Activated CD8-positive, alpha-beta memory T cell treated with anti-CD3 and anti-CD28 coated beads for 24 hours (primary cell): ENCODE results near the gene RND3.
A peak's percentile ranks its signal among the peaks of the same experiment; 100 is the strongest.

Experiments
- DNase-seq: peaks from one replicate; pipeline ENCODE4 v3.0.0-alpha.2; 2020

Gene RND3

DNA sequence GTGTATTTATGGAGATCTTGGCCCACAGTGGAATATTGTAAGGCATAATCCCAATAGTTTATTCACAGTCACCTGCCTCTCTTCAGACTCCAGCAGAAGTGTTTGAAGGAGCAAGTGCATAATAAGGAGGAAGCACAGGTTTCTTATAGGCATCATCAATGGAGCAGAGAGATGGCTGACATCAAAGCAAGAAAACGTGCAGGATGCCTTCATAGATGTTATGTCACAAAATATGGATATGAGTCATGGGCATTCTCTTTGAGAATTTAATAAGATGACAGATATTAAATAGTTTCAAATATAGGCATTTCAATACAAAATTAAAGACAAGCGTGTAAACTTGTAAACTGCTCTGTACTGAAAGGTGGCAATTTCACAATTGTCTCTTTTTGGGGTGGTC lies 4.0 kb upstream of the RND3 start:
- DNase-seq, result no peak

DNA sequence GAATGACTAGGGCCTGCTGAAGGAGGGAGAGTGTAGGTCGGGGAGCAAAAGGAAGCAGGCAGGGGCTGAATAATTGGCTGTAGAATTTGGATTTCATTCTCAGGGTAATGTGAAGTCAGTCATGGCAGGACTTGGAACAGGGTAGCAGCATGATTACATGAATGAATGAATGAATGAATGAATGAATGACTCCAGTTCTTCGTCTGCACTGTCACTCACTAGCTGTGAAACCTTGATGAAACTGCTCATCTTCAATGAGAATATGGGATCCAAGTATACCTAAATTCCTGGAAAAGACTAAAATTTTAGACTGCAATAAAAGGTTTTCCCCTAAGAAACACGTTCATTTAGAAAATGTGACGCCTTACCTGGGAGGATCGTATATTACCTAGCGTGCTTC lies 3.0 kb upstream of the RND3 start:
- DNase-seq, result no peak

DNA sequence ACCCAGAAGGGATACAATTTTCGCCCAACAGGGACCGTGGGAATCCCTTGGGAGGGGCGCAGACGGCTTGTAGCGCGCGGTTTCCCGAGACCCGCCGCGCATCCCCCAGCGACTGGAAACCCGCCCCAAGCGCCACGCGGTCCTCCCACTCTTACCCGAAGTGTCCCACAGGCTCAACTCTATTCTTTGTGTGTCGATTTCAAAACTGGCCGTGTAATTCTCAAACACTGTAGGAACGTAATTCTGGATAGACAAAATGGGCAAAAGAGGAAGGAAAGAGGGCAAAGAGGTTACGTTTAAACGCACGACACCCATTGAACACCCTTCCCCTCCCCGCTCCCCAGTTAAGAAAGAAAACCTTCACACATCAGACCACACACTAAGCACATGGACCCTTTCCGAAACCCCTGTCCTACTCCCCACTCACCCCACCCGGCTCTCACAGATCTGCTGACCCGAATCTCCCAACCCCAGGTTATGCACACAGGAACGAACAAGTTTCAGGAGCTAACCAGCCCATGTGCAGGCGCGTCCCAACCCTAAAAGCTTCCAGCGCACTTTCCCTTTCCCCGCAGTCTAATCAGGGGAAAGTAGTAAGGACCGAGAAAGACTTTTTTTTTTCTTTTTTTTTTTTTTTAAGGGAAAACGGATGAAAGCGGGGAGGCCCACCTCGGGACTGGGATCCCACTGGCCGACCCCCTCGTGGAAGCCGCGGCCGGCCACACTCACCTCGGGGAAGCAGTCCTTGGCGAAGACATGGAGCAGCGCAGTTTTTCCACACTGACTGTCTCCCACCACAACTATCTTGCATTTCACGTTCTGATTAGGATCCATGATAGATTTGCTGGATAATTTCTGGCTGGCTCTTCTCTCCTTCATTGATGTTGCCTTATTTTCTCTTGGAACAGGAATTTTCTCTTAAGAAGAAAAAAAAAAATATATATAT lies 655 bp downstream of the RND3 start:
- DNase-seq, result no peak

DNA sequence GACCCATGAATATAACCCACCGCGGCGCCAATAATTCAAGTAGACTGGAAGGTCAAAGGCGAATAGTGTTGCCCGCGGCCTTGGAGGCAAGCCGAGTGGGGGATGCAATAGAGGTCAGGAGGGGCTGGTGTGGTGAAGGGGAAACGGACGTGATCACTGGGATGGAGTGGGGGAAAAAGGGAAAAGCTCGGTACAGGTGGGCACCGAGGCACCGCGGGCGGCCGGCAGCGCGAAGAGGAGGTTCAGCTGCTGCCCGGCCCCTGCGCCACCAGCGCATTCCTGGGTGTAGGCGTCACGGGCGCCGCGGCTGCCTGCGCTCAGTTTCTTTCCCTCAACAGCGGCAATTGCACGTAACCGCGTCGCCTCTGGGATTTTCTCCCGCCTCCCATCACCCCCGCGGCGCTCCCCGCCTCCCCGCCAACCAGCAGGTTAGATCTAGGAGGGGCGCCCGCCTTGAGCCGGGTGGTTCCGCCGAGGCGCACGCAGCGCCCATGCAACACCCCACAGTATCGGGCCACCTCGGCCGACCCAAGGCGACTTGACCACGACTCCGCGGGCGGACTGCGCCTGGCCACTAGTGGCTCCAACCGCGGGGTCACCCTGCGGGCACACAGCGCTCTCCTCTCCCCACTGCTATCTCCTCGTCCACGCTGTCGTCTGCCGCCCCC lies 1.5 kb downstream of the RND3 start:
- no peak for DNase-seq

DNA sequence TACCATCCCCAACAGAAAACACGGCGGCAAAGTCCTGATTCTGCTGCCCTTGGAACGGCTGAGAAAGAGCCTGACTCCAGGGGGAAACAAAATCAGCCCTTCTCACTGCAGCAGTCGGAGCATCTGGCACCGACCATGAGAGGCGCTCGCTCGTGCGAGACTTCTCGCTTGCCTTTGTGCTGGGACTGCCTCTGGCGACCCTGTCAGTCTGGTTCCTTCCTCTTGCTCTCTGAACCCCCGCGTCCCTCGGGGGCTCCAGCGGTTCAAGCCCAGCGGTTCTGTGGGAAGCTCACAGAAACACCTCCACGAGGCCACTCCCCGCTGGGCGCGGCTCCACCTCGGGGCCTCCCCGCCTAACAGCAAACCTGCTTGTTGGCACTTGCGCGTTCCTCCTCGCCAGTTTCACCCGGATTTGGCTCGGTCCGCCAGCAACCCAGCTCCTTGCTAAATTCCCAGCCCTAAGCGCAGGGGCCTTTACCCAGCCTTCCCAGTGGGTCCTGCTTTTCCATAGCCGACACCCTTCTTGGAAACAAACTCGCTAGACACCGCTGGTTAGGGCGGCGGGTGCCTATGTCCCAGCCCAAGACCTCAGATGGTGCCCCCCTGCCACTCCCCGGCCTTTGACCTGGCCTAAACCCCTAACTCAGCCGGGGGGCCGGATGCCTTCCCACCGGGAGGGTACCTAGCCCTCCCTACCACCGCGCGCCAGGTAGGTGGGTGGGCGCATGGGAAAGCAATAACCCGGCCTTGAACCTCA lies 2.2 kb downstream of the RND3 start:
- peak; percentile 55 for DNase-seq

DNA sequence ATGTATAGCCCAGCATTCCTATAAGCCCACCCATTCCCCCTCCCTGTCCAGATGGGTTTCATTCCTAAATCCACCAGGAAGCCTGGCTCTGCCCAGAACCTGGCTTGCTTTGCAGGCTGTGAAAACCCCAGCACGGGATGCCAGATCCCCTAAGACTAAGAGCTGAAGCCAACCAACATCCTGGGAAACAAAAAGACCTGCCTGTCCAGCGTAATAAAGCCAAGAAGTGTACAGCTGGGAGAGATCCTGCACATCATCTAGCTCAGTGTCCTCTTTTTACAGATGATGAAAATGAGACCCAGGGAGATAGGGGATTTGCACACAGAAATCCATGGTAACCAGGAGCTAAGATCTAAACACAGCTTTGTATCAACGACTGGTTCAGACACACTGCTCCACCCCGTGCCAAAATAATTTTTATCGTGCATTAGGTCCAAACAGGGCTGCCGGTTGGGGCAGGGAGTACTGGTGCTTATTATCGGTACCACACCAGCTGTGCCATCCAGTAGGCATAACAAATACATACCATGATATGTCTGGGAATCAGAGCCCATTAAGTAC lies 2.9 kb downstream of the RND3 start:
- no peak for DNase-seq

DNA sequence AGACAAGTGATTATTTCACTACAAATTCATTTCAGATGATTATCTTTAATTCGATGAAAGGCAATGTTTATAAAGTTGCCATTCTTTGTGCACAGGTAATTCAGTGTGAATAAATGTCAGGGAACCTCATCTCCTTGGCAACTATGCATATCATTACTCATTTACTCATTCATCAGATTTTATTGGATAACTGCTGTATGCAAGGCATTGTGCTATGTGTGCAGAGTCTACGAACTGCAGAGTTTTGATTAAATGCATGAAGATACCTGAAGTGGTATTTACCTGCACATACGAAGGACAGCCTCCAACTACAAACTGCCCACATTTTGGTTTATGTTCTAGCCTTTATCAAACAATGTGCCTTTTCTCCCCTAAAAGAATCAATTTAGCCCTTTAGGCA lies 3.5 kb downstream of the RND3 start:
- no peak for DNase-seq

DNA sequence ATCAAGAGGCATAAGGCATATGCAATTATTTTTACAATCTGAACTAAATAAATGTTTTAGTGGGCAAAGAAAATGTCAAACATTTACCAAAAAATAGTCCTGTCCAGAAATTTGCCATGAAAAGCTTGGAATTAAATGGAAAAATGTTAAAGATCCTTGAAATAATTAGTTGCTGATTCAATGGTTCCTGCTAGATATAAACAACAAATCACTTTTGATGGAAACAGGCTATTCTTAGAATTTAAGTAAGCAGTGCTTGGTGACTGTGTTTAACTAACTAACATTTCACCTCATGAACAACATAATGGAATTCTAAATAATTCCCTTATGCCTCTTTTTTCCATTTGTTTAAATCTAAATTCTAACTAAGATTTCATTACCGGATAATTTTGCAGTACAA lies 3.9 kb downstream of the RND3 start:
- DNase-seq, result no peak

DNA sequence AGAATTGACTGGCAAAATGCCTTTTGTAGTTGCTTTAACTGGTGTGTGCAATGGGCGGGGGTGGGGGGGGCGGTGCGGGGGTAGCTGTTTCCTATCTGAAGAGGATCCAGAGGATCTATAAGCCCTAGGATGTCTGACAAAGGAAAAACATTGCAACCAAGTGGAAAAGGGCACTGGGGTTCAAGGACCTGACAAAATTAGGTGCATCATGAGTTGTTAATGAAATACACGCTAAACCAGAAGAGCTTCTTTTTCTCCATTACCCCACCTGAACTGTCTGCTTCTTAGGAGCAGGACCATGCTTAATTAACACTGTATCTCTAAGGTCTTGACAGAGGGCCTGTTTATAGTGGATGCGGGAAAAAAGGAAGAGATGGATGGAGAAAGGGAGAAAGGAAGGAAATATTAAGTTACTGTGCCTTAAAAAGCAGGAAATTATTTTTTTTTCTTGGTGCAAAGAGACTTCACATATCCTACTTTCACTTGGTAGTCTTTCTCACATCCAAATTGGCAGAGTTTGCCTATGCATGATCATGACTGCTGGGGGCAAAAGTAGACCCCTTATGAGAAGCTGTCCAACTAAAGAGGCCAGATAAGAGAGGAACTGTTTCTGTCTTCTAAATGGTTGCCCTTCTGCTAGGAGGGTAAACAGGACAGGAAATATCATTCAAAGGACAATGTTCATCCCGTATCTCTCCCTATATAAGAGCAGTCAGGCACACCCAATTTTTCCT lies 4.6 kb downstream of the RND3 start:
- DNase-seq, result no peak

DNA sequence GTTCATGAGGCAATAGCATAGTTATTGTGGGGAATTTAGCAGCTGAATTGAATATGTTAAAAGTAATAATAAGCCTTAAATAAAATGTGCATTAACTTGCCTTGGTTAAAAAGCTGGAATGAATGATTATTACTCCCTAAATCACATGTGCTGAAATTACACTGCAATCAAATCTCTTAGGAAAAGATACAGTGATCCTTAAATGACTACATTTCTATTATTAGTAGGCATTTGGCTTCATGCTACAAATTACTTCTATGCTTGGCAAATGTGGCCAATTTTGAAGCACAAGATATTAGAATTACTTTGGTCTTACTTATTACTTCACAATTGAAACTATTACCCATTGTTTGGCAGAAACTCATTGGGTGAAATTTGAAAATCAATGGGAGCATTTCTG lies 5.4 kb downstream of the RND3 start:
- no peak for DNase-seq

DNA sequence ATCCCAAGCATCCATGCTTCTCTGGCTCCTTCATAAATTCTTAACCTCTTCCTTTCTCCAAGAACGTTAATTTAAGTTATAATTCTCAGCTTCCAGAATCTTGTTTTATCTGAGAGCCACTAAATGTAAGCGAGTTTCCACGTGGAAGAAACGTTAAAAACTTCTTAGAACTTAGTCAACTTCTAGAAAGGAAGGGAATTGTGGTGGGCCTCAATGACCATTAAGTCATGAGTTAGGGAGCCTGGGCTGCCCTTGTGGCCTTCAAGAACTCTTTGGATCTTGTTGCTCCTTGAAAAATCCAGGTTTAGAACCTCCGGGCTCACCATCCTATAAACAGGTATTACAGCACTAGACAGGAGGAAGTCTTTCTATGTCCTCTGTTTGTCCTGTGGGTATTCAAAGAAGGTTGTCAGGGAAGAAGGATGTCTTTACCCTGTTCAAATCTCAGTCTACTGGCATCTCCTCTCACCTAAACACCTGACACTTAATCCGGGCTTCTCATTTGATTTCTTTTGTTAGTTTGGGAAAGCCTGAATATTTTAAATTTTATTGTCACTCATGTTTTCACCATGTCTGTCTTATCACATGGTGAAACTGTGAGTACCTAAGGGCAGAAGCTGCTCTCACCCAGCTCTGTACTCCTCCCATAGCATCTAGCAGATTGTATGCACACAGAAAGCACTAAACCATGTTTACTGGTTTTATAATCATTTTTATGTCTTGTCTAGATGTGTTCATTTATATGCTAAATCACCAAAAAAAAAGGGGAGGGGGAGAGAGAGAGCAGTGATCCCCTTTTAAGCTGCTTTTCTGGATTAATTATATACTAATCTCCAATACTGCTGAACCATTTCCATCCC lies 6.3 kb downstream of the RND3 start:
- no peak for DNase-seq

DNA sequence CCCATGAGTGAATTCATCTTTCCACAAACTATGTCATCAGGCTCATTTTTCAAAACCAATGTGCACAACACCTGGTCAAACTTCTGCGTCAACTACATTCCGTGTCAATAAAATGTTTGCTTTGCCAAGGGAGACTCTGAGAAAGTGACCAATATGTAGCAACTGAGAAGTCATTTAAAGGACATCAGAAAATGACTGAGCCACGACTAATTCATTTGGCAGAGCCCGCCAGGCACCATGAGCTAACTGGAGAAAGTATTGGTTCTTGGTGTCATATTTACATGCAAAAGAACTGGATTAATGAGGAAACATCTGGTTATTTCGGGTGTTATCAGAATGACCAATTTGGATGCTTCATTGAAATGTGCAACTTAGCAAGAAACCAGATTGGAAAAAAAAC lies 7.2 kb downstream of the RND3 start:
- DNase-seq, result no peak

DNA sequence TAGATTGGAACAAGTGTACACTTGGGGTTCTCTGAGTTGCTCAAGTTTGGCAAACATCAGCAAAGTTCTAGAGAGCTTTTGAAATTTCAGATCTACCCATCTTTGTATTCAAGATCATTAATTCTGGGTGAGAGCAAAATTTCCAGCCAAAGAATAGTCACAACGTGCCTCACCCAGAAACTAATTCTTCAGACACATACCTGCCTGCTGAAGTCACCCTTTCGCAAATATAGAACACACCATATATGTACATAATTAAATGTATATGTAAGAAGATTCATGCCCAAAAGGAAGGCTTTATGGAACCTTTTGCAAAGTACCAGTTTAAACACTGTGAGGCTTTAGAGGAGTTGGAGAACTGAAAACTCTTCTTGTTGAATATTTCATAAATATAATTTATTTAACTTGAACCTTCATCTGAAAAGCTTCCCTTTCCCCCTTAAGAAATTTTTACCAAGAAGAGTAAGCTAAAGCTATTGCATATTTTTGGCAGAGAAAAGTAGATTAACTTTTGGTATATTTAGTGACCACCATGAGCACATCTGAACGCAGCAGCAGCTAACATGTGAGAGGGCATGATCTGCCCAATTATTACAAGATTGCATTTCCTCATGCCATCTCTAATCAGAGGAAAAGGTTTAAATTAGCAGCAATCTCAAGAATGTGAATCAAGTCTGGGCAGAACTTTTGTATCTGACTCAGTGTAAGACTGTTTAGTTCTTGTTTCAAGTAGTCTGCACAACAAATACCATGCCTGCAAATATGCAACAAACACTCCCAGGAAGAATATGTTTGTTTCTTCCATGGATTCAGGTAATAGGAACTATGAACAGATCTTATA lies 8.2 kb downstream of the RND3 start:
- DNase-seq, result no peak

DNA sequence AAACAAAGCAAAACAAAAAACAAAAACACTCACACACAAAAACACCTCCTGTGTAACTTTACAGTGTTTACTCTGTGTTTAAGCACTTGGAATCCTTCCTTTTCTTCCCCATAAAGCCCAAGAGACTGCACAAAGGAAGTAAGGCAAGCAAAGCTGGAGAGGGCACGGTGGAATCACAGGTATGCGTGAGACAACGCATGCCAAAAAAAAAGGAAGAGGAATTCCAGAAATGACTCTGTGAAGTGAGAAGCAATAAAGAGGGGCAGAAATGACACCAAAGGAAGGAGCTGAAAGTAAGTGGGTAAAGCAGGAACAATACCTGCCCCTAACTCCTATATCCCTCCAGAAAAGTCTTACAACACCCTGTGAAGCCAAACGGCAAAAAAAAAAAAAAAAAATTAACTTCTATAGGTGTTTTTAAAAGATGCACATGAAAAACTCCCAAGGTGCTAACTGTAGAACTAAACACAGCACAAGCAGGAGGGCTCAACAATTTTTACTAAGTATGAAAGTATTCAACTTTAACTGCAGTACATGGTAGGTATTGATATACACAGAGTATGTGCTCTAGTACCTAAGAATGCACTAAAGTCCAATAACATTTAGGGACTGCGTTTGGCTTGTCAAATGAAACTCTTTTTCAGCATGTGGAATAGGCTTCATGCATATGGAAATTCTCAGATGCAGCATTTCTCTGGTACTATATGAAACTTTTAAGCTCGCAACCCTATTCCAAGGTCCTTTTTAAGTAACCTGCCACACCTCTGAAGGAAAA lies 9.1 kb downstream of the RND3 start:
- no peak for DNase-seq

DNA sequence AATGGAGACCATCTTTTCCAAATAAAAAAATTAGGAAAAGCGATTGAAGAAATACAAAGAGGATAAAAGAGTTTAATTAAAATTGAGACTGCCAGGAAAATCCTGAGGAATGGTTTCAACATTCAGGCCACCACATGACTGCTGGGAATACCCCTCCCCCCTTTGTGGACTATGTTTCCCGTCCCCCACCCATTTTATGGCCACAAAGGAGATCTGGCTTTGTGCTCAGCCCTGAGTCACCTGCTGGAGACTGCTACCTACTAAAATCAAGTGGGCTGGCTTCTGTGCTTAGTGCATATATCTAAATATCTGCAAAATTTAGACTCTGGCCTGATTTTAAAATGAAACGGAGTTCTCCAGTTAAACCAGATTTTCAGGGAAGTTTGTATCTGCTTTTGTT lies 10.1 kb downstream of the RND3 start:
- no peak for DNase-seq

DNA sequence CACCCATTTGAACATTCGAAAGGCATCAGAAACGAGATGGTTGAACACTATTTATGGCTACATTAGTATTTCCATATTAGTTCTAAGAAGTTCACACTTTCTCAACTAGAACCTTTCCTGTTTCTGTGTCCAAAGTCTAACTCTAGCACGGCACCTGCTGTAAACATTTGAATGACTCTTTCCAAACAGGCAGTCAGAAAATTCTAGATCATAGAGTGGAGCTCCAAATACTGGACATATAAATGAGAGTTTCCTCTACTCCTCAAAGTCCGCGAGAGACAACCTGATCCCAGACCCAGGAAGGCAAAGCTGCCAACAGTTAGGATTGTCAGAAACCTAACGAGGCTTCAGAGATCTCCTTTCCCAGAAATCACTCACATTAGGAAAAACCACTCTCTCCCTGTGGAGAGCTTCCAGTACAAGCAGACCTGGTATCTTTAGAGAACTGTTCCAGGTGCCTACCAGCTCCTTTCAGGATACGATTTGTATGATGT lies 10.6 kb downstream of the RND3 start:
- no peak for DNase-seq

DNA sequence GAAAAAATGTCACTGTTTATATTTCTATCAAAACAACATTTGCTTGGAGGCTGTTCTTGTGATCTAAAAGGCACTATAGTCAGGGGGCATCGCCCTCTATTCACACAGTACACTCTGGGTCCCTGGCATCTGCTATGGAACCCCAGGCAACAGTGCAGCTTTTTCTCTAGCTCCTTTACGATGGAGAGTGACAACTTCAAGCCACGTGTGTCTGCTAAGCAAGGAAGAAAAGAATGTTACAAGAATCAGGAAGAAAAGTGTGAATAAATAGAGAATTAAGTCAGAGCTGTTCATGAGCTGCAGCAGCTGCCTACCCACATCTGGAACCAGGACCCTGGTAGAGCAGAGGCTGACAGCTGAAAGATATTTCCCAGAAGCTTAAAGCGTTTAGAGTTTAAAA lies 11.2 kb downstream of the RND3 start:
- no peak for DNase-seq

DNA sequence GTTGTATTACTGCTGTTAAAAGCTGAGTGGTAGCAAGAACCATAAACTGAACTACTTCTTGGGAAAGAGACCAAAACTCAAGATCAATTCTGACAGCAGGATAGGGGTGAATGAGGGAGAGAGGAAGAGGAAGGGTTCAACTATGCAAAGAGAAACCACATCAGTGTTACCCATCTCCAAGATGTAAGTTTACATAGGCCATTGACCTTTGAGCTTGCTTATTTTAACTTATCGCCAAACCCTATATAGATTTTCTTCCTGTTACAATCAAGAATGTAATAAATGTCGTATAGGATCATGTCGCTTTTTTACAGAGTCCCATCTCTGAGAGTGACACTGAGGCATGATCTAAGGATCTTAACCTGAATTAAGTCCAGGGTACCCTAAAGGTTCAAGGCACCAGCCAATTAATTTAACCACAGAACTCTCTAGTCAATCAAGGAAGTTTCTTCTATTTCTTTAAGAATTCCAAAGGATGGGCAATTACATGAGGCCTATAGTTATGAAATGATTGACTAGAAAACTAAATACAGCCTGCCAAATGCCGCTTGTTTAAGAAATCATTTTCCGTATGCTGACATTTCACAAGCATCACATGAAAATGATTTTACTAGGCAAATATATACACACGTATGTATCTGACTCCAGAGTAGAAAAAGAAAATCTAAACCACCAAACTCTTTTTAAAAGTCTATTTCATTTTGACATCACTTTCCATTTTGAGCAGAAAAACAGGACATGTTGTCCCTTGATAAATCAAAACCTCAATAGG lies 11.8 kb downstream of the RND3 start:
- DNase-seq, result no peak
